OCI-LY7 (cell line): ENCODE data around the gene BRICD5. TPM values are rescaled to one million over a fixed set of nuclear protein-coding genes. Genes with fewer than 3 reads are reported as not detected.

Source experiments
- BruUV-seq: library from RNA; stranded (reverse); fragments of 400-500 nt; replicated peaks from 2 replicates; lab custom pipeline; 2021; lab: Mats Ljungman, UMichigan
- CTCF ChIA-PET: fragments of 300-600 bp; sonication (Branson Sonifier 250); formaldehyde crosslinking; loops from one replicate; lab custom pipeline; 2022; ENCODE audit warnings: antibody characterized with exemption; ENCODE audit not compliant: unreplicated experiment; lab: Charles Lee
- POLR2A ChIA-PET: fragments of 300-600 bp; sonication (Branson Sonifier 250); formaldehyde crosslinking; loops from one replicate; lab custom pipeline; 2022; ENCODE audit warnings: antibody characterized with exemption; lab: Charles Lee
- DNase-seq: peaks from one replicate; pipeline ENCODE4 v3.0.0-alpha.2; 2015; ENCODE audit warnings: low spot score
- H2AFZ ChIP-seq: fragments of 200-600 bp; sonication (generic), shearing (Covaris generic); 2 replicates; pipeline ENCODE4 v1.6.1; 2014; ENCODE audit warnings: mild to moderate bottlenecking, antibody characterized with exemption, low read length, moderate library complexity
- H3K27ac ChIP-seq: fragments of 200-600 bp; sonication (generic); 2 replicates; pipeline ENCODE4 v1.5.1; 2014; ENCODE audit warnings: mixed run types, low read depth, mild to moderate bottlenecking, moderate library complexity, low read length, inconsistent platforms; ENCODE audit not compliant: poor library complexity, severe bottlenecking
- H3K36me3 ChIP-seq: fragments of 200-600 bp; sonication (generic); 2 replicates; pipeline ENCODE4 v1.6.1; 2014; ENCODE audit warnings: mild to moderate bottlenecking, antibody characterized with exemption, low read length, moderate library complexity, mixed read lengths; ENCODE audit not compliant: insufficient read depth
- H3K4me1 ChIP-seq: fragments of 200-600 bp; sonication (generic); 2 replicates; pipeline ENCODE4 v1.5.1; 2014; ENCODE audit warnings: mild to moderate bottlenecking, low read length; ENCODE audit not compliant: insufficient read depth, poor library complexity, severe bottlenecking
- H3K4me2 ChIP-seq: fragments of 200-600 bp; sonication (generic); 2 replicates; pipeline ENCODE4 v1.6.1; 2014; ENCODE audit warnings: mild to moderate bottlenecking, low read length
- H3K4me3 ChIP-seq: fragments of 200-600 bp; sonication (generic); 2 replicates; pipeline ENCODE4 v1.5.1; 2014; ENCODE audit warnings: mild to moderate bottlenecking, low read depth, low read length; ENCODE audit not compliant: poor library complexity, severe bottlenecking
- H3K79me2 ChIP-seq: fragments of 200-600 bp; sonication (generic); 2 replicates; pipeline ENCODE4 v1.6.1; 2016; ENCODE audit warnings: low read depth, mild to moderate bottlenecking, low read length, moderate library complexity, mixed read lengths; ENCODE audit not compliant: insufficient read depth
- H3K9me2 ChIP-seq: fragments of 200-600 bp; sonication (generic); 2 replicates; pipeline ENCODE4 v1.6.1; 2016; ENCODE audit warnings: mild to moderate bottlenecking, low read length, mixed read lengths; ENCODE audit not compliant: insufficient read depth
- H3K9me3 ChIP-seq: fragments of 200-600 bp; sonication (generic); 2 replicates; pipeline ENCODE4 v1.6.1; 2014; ENCODE audit warnings: mild to moderate bottlenecking, mixed run types, low read length, mixed read lengths
- H4K20me1 ChIP-seq: fragments of 200-600 bp; sonication (generic); 2 replicates; pipeline ENCODE4 v1.6.1; 2014; ENCODE audit warnings: mild to moderate bottlenecking, antibody characterized with exemption, low read length, moderate library complexity, mixed read lengths; ENCODE audit not compliant: insufficient read depth
- EZH2phosphoT487 ChIP-seq: fragments of 200-600 bp; sonication (generic); IDR thresholded peaks from 2 replicates; pipeline ENCODE4 v1.6.1; 2018; ENCODE audit warnings: low read depth, borderline replicate concordance, mild to moderate bottlenecking, mixed run types, antibody characterized with exemption, low read length, moderate library complexity, mixed read lengths
- intact Hi-C: fragments of 100-400 bp; cut with micrococcal nuclease; formaldehyde crosslinking; loops from one replicate; pipeline ENCODE4 v1.10.0; 2022; ENCODE audit not compliant: unreplicated experiment
- total RNA-seq, 2 experiments: library from RNA; depleted of rRNA in 1 of 2; stranded (reverse); fragments of >200 nt in 1 of 2; shearing (Covaris generic) in 1 of 2; gene quantifications; 2 replicates each; pipeline ENCODE4 v1.2.3, GENCODE V29; 2014 to 2022
- TF ChIP-seq, protein P1 (sequence below): fragments of 200-600 bp; sonication (generic); conservative IDR thresholded peaks from 2 replicates; pipeline ENCODE4 v1.5.1; 2014; ENCODE audit warnings: mild to moderate bottlenecking, antibody characterized with exemption, low read length, moderate library complexity, mixed read lengths

Gene BRICD5
- total RNA-seq, 2 experiments from 2014 or later: 30.4 to 31.7 TPM

DNA sequence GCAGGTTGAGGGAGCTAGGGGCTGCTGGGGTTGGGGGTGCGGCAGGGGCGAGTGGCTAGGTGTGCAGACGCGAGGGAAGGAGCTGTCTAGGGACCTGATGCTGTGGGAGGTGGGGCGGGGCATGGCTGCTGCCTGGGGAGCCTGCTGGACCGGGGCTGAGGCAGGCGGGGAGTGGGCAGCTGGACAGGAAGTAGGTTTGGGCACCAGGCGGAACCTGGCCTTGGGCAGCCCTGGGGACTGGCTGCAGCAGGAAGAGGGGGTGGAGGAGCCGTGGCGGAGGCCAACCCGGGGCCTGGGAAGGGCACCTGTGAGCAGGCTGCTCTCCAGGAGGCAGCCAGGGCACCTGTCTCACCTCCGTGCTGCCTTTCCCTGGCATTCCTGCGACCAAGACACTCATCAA is 19.7 kb upstream of the BRICD5 start:
- H3K4me1 ChIP-seq: no peaks in the 10 kb centered on the region
- POLR2A ChIA-PET: no interaction called here
- CTCF ChIA-PET: no interaction called here
- H4K20me1 ChIP-seq: no peaks in the 10 kb centered on the region
- no peak for DNase-seq
- H3K4me3 ChIP-seq: no peak overlapping the region
- H3K9me3 ChIP-seq: no peaks in the 10 kb centered on the region
- no peak overlapping the region for H3K4me2 ChIP-seq
- H3K27ac ChIP-seq: no peak overlapping the region
- no TSS peak for BruUV-seq
- peaks cover 66% of the 10 kb centered on the region for H3K36me3 ChIP-seq
- intact Hi-C loops: no loop called here
- no peak for TF ChIP-seq EZH2phosphoT487
- TF ChIP-seq, protein P1, sequence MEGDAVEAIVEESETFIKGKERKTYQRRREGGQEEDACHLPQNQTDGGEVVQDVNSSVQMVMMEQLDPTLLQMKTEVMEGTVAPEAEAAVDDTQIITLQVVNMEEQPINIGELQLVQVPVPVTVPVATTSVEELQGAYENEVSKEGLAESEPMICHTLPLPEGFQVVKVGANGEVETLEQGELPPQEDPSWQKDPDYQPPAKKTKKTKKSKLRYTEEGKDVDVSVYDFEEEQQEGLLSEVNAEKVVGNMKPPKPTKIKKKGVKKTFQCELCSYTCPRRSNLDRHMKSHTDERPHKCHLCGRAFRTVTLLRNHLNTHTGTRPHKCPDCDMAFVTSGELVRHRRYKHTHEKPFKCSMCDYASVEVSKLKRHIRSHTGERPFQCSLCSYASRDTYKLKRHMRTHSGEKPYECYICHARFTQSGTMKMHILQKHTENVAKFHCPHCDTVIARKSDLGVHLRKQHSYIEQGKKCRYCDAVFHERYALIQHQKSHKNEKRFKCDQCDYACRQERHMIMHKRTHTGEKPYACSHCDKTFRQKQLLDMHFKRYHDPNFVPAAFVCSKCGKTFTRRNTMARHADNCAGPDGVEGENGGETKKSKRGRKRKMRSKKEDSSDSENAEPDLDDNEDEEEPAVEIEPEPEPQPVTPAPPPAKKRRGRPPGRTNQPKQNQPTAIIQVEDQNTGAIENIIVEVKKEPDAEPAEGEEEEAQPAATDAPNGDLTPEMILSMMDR: no peak
- peaks cover 14% of the 10 kb centered on the region; the same call in 1 of the 2 replicates for H3K79me2 ChIP-seq
- H2AFZ ChIP-seq: no peak overlapping the region
- H3K9me2 ChIP-seq: no peaks in the 10 kb centered on the region

DNA sequence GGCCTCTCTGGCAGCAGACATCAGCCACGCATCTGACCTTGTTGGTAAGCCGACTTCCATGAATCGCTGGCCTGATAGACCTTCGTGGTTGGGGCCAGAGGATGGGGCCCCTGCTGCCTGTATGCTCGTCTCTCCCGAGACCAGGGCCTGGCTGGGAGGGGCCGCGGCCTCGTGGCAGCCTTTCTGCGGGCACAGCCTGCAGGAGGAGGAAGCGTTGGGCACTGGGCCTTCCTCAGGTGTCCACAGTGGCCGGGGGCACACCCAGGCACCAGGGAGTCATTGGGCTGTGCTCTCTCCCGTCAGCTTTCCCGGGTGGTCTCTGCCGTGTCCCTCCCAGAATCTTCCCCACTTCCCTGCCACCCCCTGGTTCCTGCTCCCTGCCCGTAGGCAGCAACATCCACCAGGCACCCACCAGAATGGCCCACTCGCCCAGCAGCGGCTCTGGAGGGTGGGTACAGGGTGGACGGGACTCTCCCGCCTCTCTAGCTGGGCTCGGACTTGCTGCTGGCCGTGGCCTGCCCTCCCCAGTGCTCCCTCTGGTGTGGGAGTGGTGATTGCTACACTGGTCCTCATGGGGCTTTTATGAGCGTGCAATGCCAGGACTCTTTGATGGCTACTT is 19.1 kb upstream of the BRICD5 start:
- no peaks in the 10 kb centered on the region for H3K9me3 ChIP-seq
- H3K4me1 ChIP-seq: peaks cover 5% of the 10 kb centered on the region
- CTCF ChIA-PET: no interaction called here
- POLR2A ChIA-PET: no interaction called here
- no peaks in the 10 kb centered on the region for H3K9me2 ChIP-seq
- no peak overlapping the region for H3K4me3 ChIP-seq
- H3K36me3 ChIP-seq: peaks cover 60% of the 10 kb centered on the region
- intact Hi-C loops: no loop called here
- H4K20me1 ChIP-seq: no peaks in the 10 kb centered on the region
- H3K27ac ChIP-seq: no peak overlapping the region
- H2AFZ ChIP-seq: no peak overlapping the region
- no peak for DNase-seq
- no TSS peak for BruUV-seq
- peaks cover 20% of the 10 kb centered on the region; the same call in 1 of the 2 replicates for H3K79me2 ChIP-seq
- no peak overlapping the region for H3K4me2 ChIP-seq
- TF ChIP-seq, protein P1: no peak
- no peak for TF ChIP-seq EZH2phosphoT487

DNA sequence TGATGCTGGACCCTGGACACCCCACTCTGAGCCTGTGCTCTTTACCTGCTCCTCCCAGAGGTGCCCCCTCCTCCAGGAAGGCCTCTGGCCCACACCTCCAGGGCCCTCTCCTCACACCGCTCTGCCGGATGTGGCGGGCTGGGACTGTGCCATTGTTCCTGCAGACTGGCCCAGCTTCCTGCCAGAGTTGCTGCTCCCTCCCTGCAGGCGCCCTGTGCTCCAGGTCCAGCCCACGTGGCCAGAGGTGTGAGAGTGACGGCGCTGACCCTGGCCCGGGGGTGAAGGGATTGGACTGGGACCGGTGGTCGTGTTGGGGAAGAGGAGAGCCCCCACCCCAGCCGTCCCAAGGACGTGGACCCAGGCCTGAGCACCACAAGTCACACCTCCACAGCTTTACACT is 18.4 kb upstream of the BRICD5 start:
- Histone ChIP-seq H3K4me1 (peaks cover 10% of the 10 kb centered on the region), H3K36me3 (peaks cover 55% of the 10 kb centered on the region), H3K9me3 (no peaks in the 10 kb centered on the region), H2AFZ (no peak overlapping the region), H3K4me2 (no peak overlapping the region), H3K9me2 (no peaks in the 10 kb centered on the region), H3K4me3 (no peak overlapping the region), H4K20me1 (0 out of 2 replicates have a peak, but pooled peaks cover 2% of the 10 kb centered on the region), H3K79me2 (peaks cover 27% of the 10 kb centered on the region), H3K27ac (no peak overlapping the region)
- TF ChIP-seq, protein P1: no peak
- no peak for TF ChIP-seq EZH2phosphoT487
- intact Hi-C loops: no loop called here
- ChIA-PET CTCF (no interaction called here), POLR2A (no interaction called here)
- no TSS peak for BruUV-seq
- no peak for DNase-seq
